PC-3 (cell line): Measurements from ENCODE around the gene NR1H2. TPM values are rescaled to one million over a fixed set of nuclear protein-coding genes. Genes with fewer than 3 reads are reported as not detected.
A peak's percentile ranks its signal among the peaks of the same experiment; 100 is the strongest.

Experiments
- ATAC-seq: fragments of 200-7000 bp; cut with Tn5 transposase; 2 replicates; pipeline ENCODE4 v1.9.1; 2020; ENCODE audit warnings: mild to moderate bottlenecking, moderate library complexity
- BruUV-seq: library from RNA; stranded (reverse); fragments of 400-500 nt; replicated peaks from 2 replicates; lab custom pipeline; 2021; lab: Mats Ljungman, UMichigan
- CTCF ChIA-PET: fragments of 300-600 bp; sonication (Branson Sonifier 250); formaldehyde crosslinking; loops from one replicate; lab custom pipeline; 2022; ENCODE audit warnings: antibody characterized with exemption; lab: Charles Lee
- POLR2A ChIA-PET: fragments of 300-600 bp; sonication (Branson Sonifier 250); formaldehyde crosslinking; loops from one replicate; lab custom pipeline; 2022; ENCODE audit warnings: antibody characterized with exemption; ENCODE audit not compliant: unreplicated experiment; lab: Charles Lee
- DNase-seq: peaks from one replicate; pipeline ENCODE4 v3.0.0-alpha.2; 2015
- H2AFZ ChIP-seq: fragments of 300-600 bp; sonication (generic); 2 replicates; pipeline ENCODE4 v1.6.0; 2016; ENCODE audit warnings: antibody characterized with exemption, low read length
- H3F3A ChIP-seq: fragments of 300-600 bp; sonication (generic); one replicate; pipeline ENCODE4 v1.6.0; 2017; ENCODE audit warnings: antibody characterized with exemption, low read length, control low read depth, mild to moderate bottlenecking; ENCODE audit not compliant: unreplicated experiment
- H3K27ac ChIP-seq: fragments of 300-600 bp; sonication (generic); 2 replicates; pipeline ENCODE4 v1.5.1; 2016; ENCODE audit warnings: mild to moderate bottlenecking, low read length
- H3K27me3 ChIP-seq: fragments of 300-600 bp; sonication (generic); 2 replicates; pipeline ENCODE4 v1.6.1; 2016; ENCODE audit warnings: low read length, mixed read lengths
- H3K36me3 ChIP-seq: fragments of 300-600 bp; sonication (generic); 2 replicates; pipeline ENCODE4 v1.6.1; 2016; ENCODE audit warnings: low read depth, mixed run types, low read length, mixed read lengths
- H3K4me1 ChIP-seq: fragments of 300-600 bp; sonication (generic); 2 replicates; pipeline ENCODE4 v1.5.1; 2016; ENCODE audit warnings: low read length; ENCODE audit not compliant: insufficient read depth
- H3K4me2 ChIP-seq: fragments of 300-600 bp; sonication (generic); 2 replicates; pipeline ENCODE4 v1.6.0; 2016; ENCODE audit warnings: low read length
- H3K4me3 ChIP-seq: fragments of 300-600 bp; sonication (generic); 2 replicates; pipeline ENCODE4 v1.5.1; 2016; ENCODE audit warnings: mild to moderate bottlenecking, low read length, mixed read lengths
- H3K79me2 ChIP-seq: fragments of 300-600 bp; sonication (generic); 2 replicates; pipeline ENCODE4 v1.6.1; 2017; ENCODE audit warnings: low read length, mixed read lengths
- H3K9ac ChIP-seq: fragments of 300-600 bp; sonication (generic); 2 replicates; pipeline ENCODE4 v1.6.0; 2016; ENCODE audit warnings: mild to moderate bottlenecking, low read length
- H3K9me2 ChIP-seq: fragments of 300-600 bp; sonication (generic); replicated peaks from 2 replicates; pipeline ENCODE4 v1.6.1; 2016; ENCODE audit warnings: mixed run types, low read length, mixed read lengths
- H3K9me3 ChIP-seq: fragments of 300-600 bp; sonication (generic); 2 replicates; pipeline ENCODE4 v1.6.1; 2016; ENCODE audit warnings: low read length, mixed read lengths
- H4K20me1 ChIP-seq: fragments of 300-600 bp; sonication (generic); 2 replicates; pipeline ENCODE4 v1.6.1; 2016; ENCODE audit warnings: low read length, mixed read lengths
- EZH2 ChIP-seq: fragments of 300-600 bp; sonication (generic); IDR thresholded peaks from one replicate; pipeline ENCODE4 v1.6.1; 2017; ENCODE audit warnings: antibody characterized with exemption, mild to moderate bottlenecking, low read length; ENCODE audit not compliant: unreplicated experiment
- EZH2phosphoT487 ChIP-seq: fragments of 300-600 bp; sonication (generic); IDR thresholded peaks from 2 replicates; pipeline ENCODE4 v1.6.1; 2018; ENCODE audit warnings: mild to moderate bottlenecking, antibody characterized with exemption, low read length, borderline replicate concordance
- intact Hi-C: fragments of 100-400 bp; cut with micrococcal nuclease; formaldehyde crosslinking; loops from 2 replicates; pipeline ENCODE4 v1.9.0; 2023
- total RNA-seq: library from RNA; depleted of rRNA; stranded (reverse); fragments of >200 nt; gene quantifications from 2 replicates; pipeline ENCODE4 v1.2.3, GENCODE V29; 2014
- TF ChIP-seq, protein P1 (sequence below): fragments of 300-600 bp; sonication (generic); conservative IDR thresholded peaks from 2 replicates; pipeline ENCODE4 v1.5.1; 2017; ENCODE audit warnings: antibody characterized with exemption, low read depth, mild to moderate bottlenecking, low read length

NR1H2 gene
- total RNA-seq, 1 experiment from 2014 or later, result 130 TPM

DNA sequence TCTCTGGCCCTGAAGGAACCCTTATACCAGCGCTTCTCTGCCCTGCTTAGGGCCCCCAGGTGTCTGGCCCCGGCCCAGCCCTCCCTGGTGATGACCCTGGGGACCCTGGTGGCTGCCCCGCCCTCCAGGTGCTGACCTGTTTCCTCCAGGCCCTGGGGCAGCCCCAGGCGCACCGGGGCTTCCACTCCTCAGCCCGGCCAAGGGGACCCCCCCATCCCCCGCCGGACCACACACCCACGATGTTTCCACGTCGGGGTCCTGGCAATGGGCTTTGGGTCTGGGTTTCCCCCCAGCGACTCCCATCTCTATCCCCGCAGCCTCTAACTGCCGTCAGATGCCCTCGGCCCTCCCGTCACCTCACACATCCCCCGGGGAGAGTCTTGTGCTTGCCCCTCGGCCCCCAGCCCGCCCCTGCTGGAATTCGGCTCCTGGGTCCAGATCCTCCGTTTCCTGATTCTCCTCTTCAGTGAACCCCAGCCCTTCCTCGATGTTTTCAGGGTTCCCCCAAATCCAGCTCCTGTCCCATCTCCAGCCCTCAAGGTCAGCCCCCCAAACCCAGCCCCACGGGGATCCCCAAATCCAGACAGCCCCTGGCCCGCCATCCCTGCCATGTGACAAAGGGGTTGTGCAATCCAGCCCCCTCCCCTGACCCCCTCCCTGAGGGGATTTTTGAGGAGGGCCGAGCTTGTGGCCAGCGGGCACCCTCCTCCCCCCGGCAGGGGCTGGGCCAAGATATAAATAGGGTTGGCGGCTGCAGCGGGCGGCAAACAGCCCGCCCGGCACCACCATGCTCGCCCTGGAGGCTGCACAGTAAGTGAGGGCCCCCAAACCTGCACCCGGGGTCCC lies 42.1 kb downstream of the NR1H2 start, which contains the start of gene SPIB:
Gene SPIB (plus strand): TSS at position 763 of the 846 bp plus-strand sequence. CDS start 25 bp downstream, at position 788.
- Histone ChIP-seq H3K79me2 (no peaks in the 10 kb centered on the region), H4K20me1 (no peaks in the 10 kb centered on the region), H3F3A (no peaks in the 10 kb centered on the region), H2AFZ (no peak within 1 kb of the TSS), H3K4me1 (no peaks in the 10 kb centered on the region; the same call in 1 of the 2 replicates), H3K9me2 (no peaks in the 10 kb centered on the region), H3K9me3 (no peaks in the 10 kb centered on the region), H3K36me3 (peaks cover 6% of the 10 kb centered on the region; the same call in 1 of the 2 replicates), H3K9ac (no peak within 1 kb of the TSS), H3K4me2 (no peak within 1 kb of the TSS), H3K27ac (no peak within 1 kb of the TSS), H3K4me3 (no peak within 1 kb of the TSS), H3K27me3 (peaks cover 26% of the 10 kb centered on the region)
- BruUV-seq, result no TSS peak
- TF ChIP-seq EZH2phosphoT487 (no peak), EZH2 (no peak)
- TF ChIP-seq, protein P1, sequence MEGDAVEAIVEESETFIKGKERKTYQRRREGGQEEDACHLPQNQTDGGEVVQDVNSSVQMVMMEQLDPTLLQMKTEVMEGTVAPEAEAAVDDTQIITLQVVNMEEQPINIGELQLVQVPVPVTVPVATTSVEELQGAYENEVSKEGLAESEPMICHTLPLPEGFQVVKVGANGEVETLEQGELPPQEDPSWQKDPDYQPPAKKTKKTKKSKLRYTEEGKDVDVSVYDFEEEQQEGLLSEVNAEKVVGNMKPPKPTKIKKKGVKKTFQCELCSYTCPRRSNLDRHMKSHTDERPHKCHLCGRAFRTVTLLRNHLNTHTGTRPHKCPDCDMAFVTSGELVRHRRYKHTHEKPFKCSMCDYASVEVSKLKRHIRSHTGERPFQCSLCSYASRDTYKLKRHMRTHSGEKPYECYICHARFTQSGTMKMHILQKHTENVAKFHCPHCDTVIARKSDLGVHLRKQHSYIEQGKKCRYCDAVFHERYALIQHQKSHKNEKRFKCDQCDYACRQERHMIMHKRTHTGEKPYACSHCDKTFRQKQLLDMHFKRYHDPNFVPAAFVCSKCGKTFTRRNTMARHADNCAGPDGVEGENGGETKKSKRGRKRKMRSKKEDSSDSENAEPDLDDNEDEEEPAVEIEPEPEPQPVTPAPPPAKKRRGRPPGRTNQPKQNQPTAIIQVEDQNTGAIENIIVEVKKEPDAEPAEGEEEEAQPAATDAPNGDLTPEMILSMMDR, result no peak
- no peak for ATAC-seq
- intact Hi-C loops, result no loop called here
- POLR2A ChIA-PET, result interaction anchor here (0.7 kb wide), 1 partner anchor 9 kb away, joined by 6 read pairs; no protein-coding TSS in a partner anchor
- DNase-seq, result no peak
- CTCF ChIA-PET, result no interaction called here

DNA sequence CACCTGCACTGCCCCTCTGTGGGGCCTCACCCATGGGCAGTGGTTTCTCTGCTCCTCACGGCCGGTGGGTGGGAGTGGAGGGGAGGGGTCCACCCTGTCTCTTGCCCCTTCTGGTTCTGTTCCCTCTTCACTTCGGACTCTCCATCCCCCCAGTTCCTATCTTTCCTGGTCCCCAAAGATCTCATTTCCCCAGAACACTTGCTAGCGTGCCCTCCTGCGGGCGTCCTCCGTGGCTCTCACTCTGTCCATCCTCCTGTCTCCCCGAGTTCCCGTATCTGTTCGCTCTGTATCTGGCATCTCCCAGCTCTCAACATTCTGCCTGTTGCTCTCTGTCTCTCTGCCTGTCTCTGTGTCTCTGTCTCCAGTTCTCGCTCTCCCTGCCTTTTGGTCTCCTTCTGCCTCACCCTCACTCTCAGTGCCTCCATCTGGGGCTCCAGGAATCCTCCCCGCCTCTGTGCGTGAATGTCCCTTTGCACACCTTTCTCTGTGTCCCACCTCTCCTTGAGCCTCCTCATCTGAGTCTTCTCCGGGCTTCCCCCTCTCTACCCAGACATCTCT lies 42.8 kb downstream of the NR1H2 start:
- no peak overlapping the region for H3K4me2 ChIP-seq
- H3K27ac ChIP-seq, result no peak overlapping the region
- peaks cover 26% of the 10 kb centered on the region for H3K27me3 ChIP-seq
- DNase-seq, result no peak
- H3K9me2 ChIP-seq, result no peaks in the 10 kb centered on the region
- no peak overlapping the region for H3K4me3 ChIP-seq
- CTCF ChIA-PET, result no interaction called here
- TF ChIP-seq EZH2 (no peak), EZH2phosphoT487 (no peak)
- TF ChIP-seq, protein P1, result no peak
- H3K9ac ChIP-seq, result no peak overlapping the region
- no peaks in the 10 kb centered on the region; the same call in 1 of the 2 replicates for H3K4me1 ChIP-seq
- intact Hi-C loops, result no loop called here
- no TSS peak for BruUV-seq
- 0 out of 2 replicates have a peak, but pooled peaks cover 3% of the 10 kb centered on the region for H3K36me3 ChIP-seq
- H2AFZ ChIP-seq, result no peak overlapping the region
- no peaks in the 10 kb centered on the region for H3F3A ChIP-seq
- no peaks in the 10 kb centered on the region for H4K20me1 ChIP-seq
- no peaks in the 10 kb centered on the region for H3K79me2 ChIP-seq
- POLR2A ChIA-PET, result interaction anchor here (0.7 kb wide), 1 partner anchor 9 kb away, joined by 6 read pairs; no protein-coding TSS in a partner anchor
- peak; percentile 23; the same call in 1 of the 2 replicates for ATAC-seq
- no peaks in the 10 kb centered on the region for H3K9me3 ChIP-seq
